OCI-LY3 (cell line): ENCODE data around the gene SPATA9.

Source experiments
- H2AFZ ChIP-seq: fragments of 200-600, 300-600 bp; shearing (Covaris generic); 2 replicates; pipeline ENCODE4 v1.6.0; 2014; ENCODE audit warnings: antibody characterized with exemption, low read depth, low read length
- H3K27ac ChIP-seq: fragments of 200-600, 300-600 bp; sonication (generic); 2 replicates; pipeline ENCODE4 v1.5.1; 2014; ENCODE audit warnings: mild to moderate bottlenecking, low read length, moderate library complexity, mixed read lengths
- H3K27me3 ChIP-seq: fragments of 200-600, 300-600 bp; sonication (generic); 2 replicates; pipeline ENCODE4 v1.6.1; 2014; ENCODE audit warnings: low read depth, low read length, mixed read lengths
- H3K36me3 ChIP-seq: fragments of 200-600, 300-600 bp; sonication (generic); replicated peaks from 2 replicates; pipeline ENCODE3; 2014; ENCODE audit warnings: low read depth, low read length, mixed read lengths
- H3K4me1 ChIP-seq: fragments of 300-600, 200-600 bp; sonication (generic); 2 replicates; pipeline ENCODE4 v1.6.1; 2014; ENCODE audit warnings: low read length, mixed read lengths
- H3K4me2 ChIP-seq: fragments of 200-600, 300-600 bp; sonication (generic); 2 replicates; pipeline ENCODE4 v1.6.1; 2014; ENCODE audit warnings: low read length, mixed read lengths
- H3K4me3 ChIP-seq: fragments of 300-600, 200-600 bp; sonication (generic); 2 replicates; pipeline ENCODE4 v1.5.1; 2014; ENCODE audit warnings: antibody characterized with exemption, mild to moderate bottlenecking, low read length, moderate library complexity
- H3K79me2 ChIP-seq: fragments of 300-600, 200-600 bp; shearing (Covaris generic); 2 replicates; pipeline ENCODE4 v1.6.1; 2014; ENCODE audit warnings: mild to moderate bottlenecking, low read length, mixed read lengths
- H3K9ac ChIP-seq: fragments of 300-600, 200-600 bp; shearing (Covaris generic); 2 replicates; pipeline ENCODE4 v1.6.0; 2014; ENCODE audit warnings: mild to moderate bottlenecking, low read length, moderate library complexity
- H3K9me3 ChIP-seq: fragments of 200-600, 300-600 bp; shearing (Covaris generic); 2 replicates; pipeline ENCODE4 v1.6.1; 2014; ENCODE audit warnings: low read length, mixed read lengths; ENCODE audit not compliant: insufficient read depth
- H4K20me1 ChIP-seq: fragments of 200-600, 300-600 bp; sonication (generic); 2 replicates; pipeline ENCODE4 v1.6.1; 2016; ENCODE audit warnings: low read length, mixed read lengths; ENCODE audit not compliant: insufficient read depth
- EZH2phosphoT487 ChIP-seq: fragments of 200-600 bp; shearing (Covaris generic); IDR thresholded peaks from 2 replicates; pipeline ENCODE4 v1.6.1; 2018; ENCODE audit warnings: antibody characterized with exemption, mixed run types, low read depth
- TF ChIP-seq, protein P1 (sequence below): fragments of 200-600, 300-600 bp; sonication (generic); IDR thresholded peaks from 2 replicates; pipeline ENCODE4 v1.5.1; 2014; ENCODE audit warnings: antibody characterized with exemption, low read length, low read depth

SPATA9 gene

DNA sequence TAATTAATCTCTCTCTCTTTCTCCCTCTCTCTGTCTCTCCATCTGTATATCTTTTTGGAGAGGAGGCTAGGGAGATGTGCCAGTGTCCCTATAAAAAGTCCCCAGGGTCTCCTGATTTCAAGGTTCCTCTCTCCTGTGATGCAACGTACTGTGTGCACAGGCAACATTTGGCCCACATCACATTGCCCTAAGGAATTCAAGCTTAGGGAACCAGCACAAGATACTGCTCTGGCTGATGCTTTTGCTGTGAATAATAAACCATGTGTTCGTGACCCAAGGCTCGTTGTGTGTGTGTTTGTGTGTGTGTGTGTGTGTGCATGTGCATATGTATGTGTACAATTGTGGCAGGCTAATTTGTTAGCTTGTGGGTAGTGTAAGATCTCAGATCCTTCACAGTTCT, 9.7 kb downstream of the SPATA9 start:
- no peak overlapping the region for H3K4me2 ChIP-seq

GRCh38 chr5:95672641-95673040, 10.2 kb downstream of the SPATA9 start:
- no peak overlapping the region for H2AFZ ChIP-seq
- no peaks in the 10 kb centered on the region for H4K20me1 ChIP-seq
- TF ChIP-seq, protein P1, sequence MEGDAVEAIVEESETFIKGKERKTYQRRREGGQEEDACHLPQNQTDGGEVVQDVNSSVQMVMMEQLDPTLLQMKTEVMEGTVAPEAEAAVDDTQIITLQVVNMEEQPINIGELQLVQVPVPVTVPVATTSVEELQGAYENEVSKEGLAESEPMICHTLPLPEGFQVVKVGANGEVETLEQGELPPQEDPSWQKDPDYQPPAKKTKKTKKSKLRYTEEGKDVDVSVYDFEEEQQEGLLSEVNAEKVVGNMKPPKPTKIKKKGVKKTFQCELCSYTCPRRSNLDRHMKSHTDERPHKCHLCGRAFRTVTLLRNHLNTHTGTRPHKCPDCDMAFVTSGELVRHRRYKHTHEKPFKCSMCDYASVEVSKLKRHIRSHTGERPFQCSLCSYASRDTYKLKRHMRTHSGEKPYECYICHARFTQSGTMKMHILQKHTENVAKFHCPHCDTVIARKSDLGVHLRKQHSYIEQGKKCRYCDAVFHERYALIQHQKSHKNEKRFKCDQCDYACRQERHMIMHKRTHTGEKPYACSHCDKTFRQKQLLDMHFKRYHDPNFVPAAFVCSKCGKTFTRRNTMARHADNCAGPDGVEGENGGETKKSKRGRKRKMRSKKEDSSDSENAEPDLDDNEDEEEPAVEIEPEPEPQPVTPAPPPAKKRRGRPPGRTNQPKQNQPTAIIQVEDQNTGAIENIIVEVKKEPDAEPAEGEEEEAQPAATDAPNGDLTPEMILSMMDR, result no peak
- TF ChIP-seq EZH2phosphoT487, result no peak
- no peaks in the 10 kb centered on the region for H3K79me2 ChIP-seq
- no peak overlapping the region for H3K27ac ChIP-seq
- H3K36me3 ChIP-seq, result no peaks in the 10 kb centered on the region
- H3K4me3 ChIP-seq, result no peak overlapping the region
- no peaks in the 10 kb centered on the region for H3K9me3 ChIP-seq
- H3K4me2 ChIP-seq, result no peak overlapping the region
- H3K4me1 ChIP-seq, result peaks cover 45% of the 10 kb centered on the region
- H3K27me3 ChIP-seq, result no peaks in the 10 kb centered on the region
- no peak overlapping the region for H3K9ac ChIP-seq

More for the DNA sequence above, 9.7 kb downstream of the SPATA9 start:
- H3K4me1 ChIP-seq, result peaks cover 45% of the 10 kb centered on the region
- no peaks in the 10 kb centered on the region for H4K20me1 ChIP-seq
- no peak overlapping the region for H2AFZ ChIP-seq
- H3K36me3 ChIP-seq, result no peaks in the 10 kb centered on the region
- no peak overlapping the region for H3K27ac ChIP-seq
- H3K9me3 ChIP-seq, result no peaks in the 10 kb centered on the region
- H3K9ac ChIP-seq, result no peak overlapping the region
- no peaks in the 10 kb centered on the region for H3K27me3 ChIP-seq
- no peak overlapping the region for H3K4me3 ChIP-seq
- no peaks in the 10 kb centered on the region for H3K79me2 ChIP-seq
- no peak for TF ChIP-seq EZH2phosphoT487
- TF ChIP-seq, protein P1, result no peak

GRCh38 chr5:95671826-95672225, 11.0 kb downstream of the SPATA9 start:
- no peaks in the 10 kb centered on the region for H4K20me1 ChIP-seq
- H2AFZ ChIP-seq, result no peak overlapping the region
- H3K4me3 ChIP-seq, result no peak overlapping the region
- H3K9ac ChIP-seq, result no peak overlapping the region
- H3K4me2 ChIP-seq, result peak overlapping the region; percentile 60
- H3K27ac ChIP-seq, result no peak overlapping the region
- H3K4me1 ChIP-seq, result peaks cover 45% of the 10 kb centered on the region
- no peaks in the 10 kb centered on the region for H3K9me3 ChIP-seq
- H3K79me2 ChIP-seq, result no peaks in the 10 kb centered on the region
- TF ChIP-seq, protein P1, result no peak
- no peak for TF ChIP-seq EZH2phosphoT487
- no peaks in the 10 kb centered on the region for H3K36me3 ChIP-seq
- no peaks in the 10 kb centered on the region for H3K27me3 ChIP-seq

GRCh38 chr5:95670568-95670967, 12.2 kb downstream of the SPATA9 start:
- Histone ChIP-seq H3K4me3 (no peak overlapping the region), H3K9me3 (no peaks in the 10 kb centered on the region), H2AFZ (no peak overlapping the region), H3K4me1 (peaks cover 45% of the 10 kb centered on the region), H3K4me2 (no peak overlapping the region), H3K9ac (no peak overlapping the region), H4K20me1 (no peaks in the 10 kb centered on the region), H3K27ac (no peak overlapping the region), H3K79me2 (no peaks in the 10 kb centered on the region), H3K36me3 (no peaks in the 10 kb centered on the region), H3K27me3 (no peaks in the 10 kb centered on the region)
- TF ChIP-seq, protein P1, result no peak
- TF ChIP-seq EZH2phosphoT487, result no peak
